ENCODE data around the gene TCOF1.
A peak's percentile ranks its signal among the peaks of the same experiment; 100 is the strongest.

Gene TCOF1

GRCh38 chr5:150448952-150449516 lies 91.5 kb downstream of the TCOF1 start:
- ChIA-PET POLR2A (interaction anchor here (0.6 to 1.2 kb wide), 7 partner anchors 8 to 333 kb away, joined by 3 to 4 read pairs (median 3); partner anchors contain the start of genes DCTN4 and SYNPO), CTCF (interaction anchor here (0.6 to 5.1 kb wide), 11 partner anchors 9 to 263 kb away, joined by 3 to 40 read pairs (median 9); no protein-coding TSS in a partner anchor)
- TF ChIP-seq, protein P1, sequence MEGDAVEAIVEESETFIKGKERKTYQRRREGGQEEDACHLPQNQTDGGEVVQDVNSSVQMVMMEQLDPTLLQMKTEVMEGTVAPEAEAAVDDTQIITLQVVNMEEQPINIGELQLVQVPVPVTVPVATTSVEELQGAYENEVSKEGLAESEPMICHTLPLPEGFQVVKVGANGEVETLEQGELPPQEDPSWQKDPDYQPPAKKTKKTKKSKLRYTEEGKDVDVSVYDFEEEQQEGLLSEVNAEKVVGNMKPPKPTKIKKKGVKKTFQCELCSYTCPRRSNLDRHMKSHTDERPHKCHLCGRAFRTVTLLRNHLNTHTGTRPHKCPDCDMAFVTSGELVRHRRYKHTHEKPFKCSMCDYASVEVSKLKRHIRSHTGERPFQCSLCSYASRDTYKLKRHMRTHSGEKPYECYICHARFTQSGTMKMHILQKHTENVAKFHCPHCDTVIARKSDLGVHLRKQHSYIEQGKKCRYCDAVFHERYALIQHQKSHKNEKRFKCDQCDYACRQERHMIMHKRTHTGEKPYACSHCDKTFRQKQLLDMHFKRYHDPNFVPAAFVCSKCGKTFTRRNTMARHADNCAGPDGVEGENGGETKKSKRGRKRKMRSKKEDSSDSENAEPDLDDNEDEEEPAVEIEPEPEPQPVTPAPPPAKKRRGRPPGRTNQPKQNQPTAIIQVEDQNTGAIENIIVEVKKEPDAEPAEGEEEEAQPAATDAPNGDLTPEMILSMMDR (IDR thresholded peaks at IDR 0.05; ENCODE audit: insufficient read depth, low read length, missing control alignments) = no peak
- peak overlapping the region; percentile 68 for H3K4me3 ChIP-seq (ENCODE audit: low read depth, low read length)
- no peak for DNase-seq (ENCODE audit: low read depth, low spot score)
